Measurements from ENCODE around the gene GRK5.

GRK5 gene

DNA sequence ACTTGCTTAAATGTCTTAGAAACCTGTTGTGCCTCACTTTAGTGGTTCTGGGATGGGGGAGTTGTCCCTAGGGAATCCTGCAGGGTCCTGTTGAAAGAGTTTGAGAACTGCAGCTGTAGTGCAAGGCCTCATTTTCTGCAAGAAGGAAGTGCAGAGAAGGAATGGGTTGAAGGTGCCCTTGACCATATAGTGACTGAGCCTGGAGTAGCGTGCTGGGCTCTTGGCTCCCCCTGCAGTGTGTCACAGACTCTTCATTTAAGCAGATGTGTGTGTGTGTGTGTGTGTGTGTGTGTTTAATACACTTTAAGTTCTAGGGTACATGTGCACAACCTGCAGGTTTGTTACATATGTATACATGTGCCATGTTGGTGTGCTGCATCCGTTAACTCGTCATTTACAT, 92.2 kb downstream of the GRK5 start:
- no peaks in the 10 kb centered on the region for H4K20me1 ChIP-seq (ENCODE audit: low read depth, low read length)
- no peaks in the 10 kb centered on the region for H3K79me2 ChIP-seq (ENCODE audit: insufficient read depth, low read length)
- H3K27me3 ChIP-seq (ENCODE audit: low read length), result no peaks in the 10 kb centered on the region
- TF ChIP-seq, protein P1, sequence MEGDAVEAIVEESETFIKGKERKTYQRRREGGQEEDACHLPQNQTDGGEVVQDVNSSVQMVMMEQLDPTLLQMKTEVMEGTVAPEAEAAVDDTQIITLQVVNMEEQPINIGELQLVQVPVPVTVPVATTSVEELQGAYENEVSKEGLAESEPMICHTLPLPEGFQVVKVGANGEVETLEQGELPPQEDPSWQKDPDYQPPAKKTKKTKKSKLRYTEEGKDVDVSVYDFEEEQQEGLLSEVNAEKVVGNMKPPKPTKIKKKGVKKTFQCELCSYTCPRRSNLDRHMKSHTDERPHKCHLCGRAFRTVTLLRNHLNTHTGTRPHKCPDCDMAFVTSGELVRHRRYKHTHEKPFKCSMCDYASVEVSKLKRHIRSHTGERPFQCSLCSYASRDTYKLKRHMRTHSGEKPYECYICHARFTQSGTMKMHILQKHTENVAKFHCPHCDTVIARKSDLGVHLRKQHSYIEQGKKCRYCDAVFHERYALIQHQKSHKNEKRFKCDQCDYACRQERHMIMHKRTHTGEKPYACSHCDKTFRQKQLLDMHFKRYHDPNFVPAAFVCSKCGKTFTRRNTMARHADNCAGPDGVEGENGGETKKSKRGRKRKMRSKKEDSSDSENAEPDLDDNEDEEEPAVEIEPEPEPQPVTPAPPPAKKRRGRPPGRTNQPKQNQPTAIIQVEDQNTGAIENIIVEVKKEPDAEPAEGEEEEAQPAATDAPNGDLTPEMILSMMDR (IDR thresholded peaks at IDR 0.05; ENCODE audit: insufficient read depth, low read length, poor library complexity, severe bottlenecking), result no peak
- no peak for TF ChIP-seq EZH2phosphoT487 (conservative IDR thresholded peaks at IDR 0.05; ENCODE audit: low read length)
- H3K4me2 ChIP-seq (ENCODE audit: low read depth, low read length, poor library complexity, severe bottlenecking), result no peak overlapping the region
- H3K9me3 ChIP-seq (ENCODE audit: insufficient read depth, low read length), result no peaks in the 10 kb centered on the region
- H3F3A ChIP-seq (ENCODE audit: insufficient read depth), result no peaks in the 10 kb centered on the region
- no peak overlapping the region for H2AFZ ChIP-seq (ENCODE audit: low read depth, low read length, severe bottlenecking)
- H3K27ac ChIP-seq (ENCODE audit: low read depth, low read length), result no peak overlapping the region
- no peaks in the 10 kb centered on the region for H3K36me3 ChIP-seq (ENCODE audit: low read length)
- H3K9me2 ChIP-seq (replicated peaks; ENCODE audit: insufficient read depth, low read length), result no peaks in the 10 kb centered on the region
- no peak overlapping the region for H3K4me3 ChIP-seq (ENCODE audit: insufficient read depth, low read length, poor library complexity, severe bottlenecking)
- H3K9ac ChIP-seq (ENCODE audit: low read length), result no peak overlapping the region

DNA sequence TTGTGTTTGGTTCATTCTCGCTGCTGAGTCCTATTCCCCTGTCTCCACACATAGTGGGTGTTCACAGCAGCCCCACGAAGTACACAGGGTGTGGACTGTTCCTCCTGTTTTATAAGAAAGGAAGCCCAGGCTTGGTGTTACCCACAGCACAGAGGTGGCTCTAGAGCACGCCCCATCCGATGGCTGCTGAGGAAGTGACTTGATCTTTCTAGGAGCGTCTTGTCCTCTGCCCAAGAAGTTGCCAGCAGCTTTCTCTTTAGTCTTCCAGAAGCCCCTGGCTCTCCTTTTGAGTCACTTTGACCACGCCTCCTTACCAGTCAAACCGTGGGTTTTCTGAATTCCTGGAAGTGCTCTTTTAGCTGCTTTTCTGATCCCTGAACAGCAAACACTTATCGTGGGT, 94.0 kb downstream of the GRK5 start:
- Histone ChIP-seq H3K36me3 (ENCODE audit: low read length) (no peaks in the 10 kb centered on the region), H3K9ac (ENCODE audit: low read length) (no peak overlapping the region), H3K9me3 (ENCODE audit: insufficient read depth, low read length) (no peaks in the 10 kb centered on the region), H3F3A (ENCODE audit: insufficient read depth) (peaks cover 17% of the 10 kb centered on the region), H2AFZ (ENCODE audit: low read depth, low read length, severe bottlenecking) (no peak overlapping the region), H3K27me3 (ENCODE audit: low read length) (no peaks in the 10 kb centered on the region), H4K20me1 (ENCODE audit: low read depth, low read length) (no peaks in the 10 kb centered on the region), H3K27ac (ENCODE audit: low read depth, low read length) (no peak overlapping the region), H3K9me2 (replicated peaks; ENCODE audit: insufficient read depth, low read length) (no peaks in the 10 kb centered on the region), H3K4me3 (ENCODE audit: insufficient read depth, low read length, poor library complexity, severe bottlenecking) (no peak overlapping the region), H3K79me2 (ENCODE audit: insufficient read depth, low read length) (no peaks in the 10 kb centered on the region), H3K4me2 (ENCODE audit: low read depth, low read length, poor library complexity, severe bottlenecking) (no peak overlapping the region)
- TF ChIP-seq, protein P1 (IDR thresholded peaks at IDR 0.05; ENCODE audit: insufficient read depth, low read length, poor library complexity, severe bottlenecking), result no peak
- TF ChIP-seq EZH2phosphoT487 (conservative IDR thresholded peaks at IDR 0.05; ENCODE audit: low read length), result no peak

DNA sequence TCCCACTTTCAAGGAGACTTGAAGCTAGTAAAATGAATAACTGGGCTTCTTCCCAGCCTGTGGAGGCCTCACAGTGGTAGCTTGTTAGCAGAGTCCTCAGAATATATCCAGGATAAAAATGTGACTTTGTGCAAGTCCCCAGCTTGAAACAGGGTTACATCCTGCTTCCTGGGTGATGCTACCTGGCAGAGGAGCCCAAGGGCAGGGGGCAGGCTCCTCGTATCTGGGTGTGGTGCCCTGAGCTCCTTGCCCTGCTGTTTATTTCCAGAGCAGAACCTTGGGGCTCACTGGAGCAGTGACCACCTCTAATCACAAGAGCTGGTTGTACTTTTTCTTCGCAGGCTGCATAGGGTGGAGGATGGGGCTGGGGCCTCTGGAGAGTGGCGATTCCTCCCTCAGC, 94.8 kb downstream of the GRK5 start:
- Histone ChIP-seq H3K36me3 (ENCODE audit: low read length) (no peaks in the 10 kb centered on the region), H3K9ac (ENCODE audit: low read length) (no peak overlapping the region), H3K4me2 (ENCODE audit: low read depth, low read length, poor library complexity, severe bottlenecking) (no peak overlapping the region), H3F3A (ENCODE audit: insufficient read depth) (peaks cover 22% of the 10 kb centered on the region), H2AFZ (ENCODE audit: low read depth, low read length, severe bottlenecking) (no peak overlapping the region), H4K20me1 (ENCODE audit: low read depth, low read length) (no peaks in the 10 kb centered on the region), H3K79me2 (ENCODE audit: insufficient read depth, low read length) (no peaks in the 10 kb centered on the region), H3K27ac (ENCODE audit: low read depth, low read length) (no peak overlapping the region), H3K4me3 (ENCODE audit: insufficient read depth, low read length, poor library complexity, severe bottlenecking) (no peak overlapping the region), H3K9me2 (replicated peaks; ENCODE audit: insufficient read depth, low read length) (no peaks in the 10 kb centered on the region), H3K9me3 (ENCODE audit: insufficient read depth, low read length) (no peaks in the 10 kb centered on the region), H3K27me3 (ENCODE audit: low read length) (no peaks in the 10 kb centered on the region)
- TF ChIP-seq EZH2phosphoT487 (conservative IDR thresholded peaks at IDR 0.05; ENCODE audit: low read length), result no peak
- TF ChIP-seq, protein P1 (IDR thresholded peaks at IDR 0.05; ENCODE audit: insufficient read depth, low read length, poor library complexity, severe bottlenecking), result no peak
